Mucosa of stomach (tissue), 1 donor: ENCODE measurements around the gene TCF7L2.

Experiments used
- H3K27me3 ChIP-seq: one replicate; pipeline ENCODE4 v1.7.0; 2013; ENCODE audit warnings: mild to moderate bottlenecking, low read length; ENCODE audit not compliant: control insufficient read depth, insufficient read depth
- H3K36me3 ChIP-seq: one replicate; pipeline ENCODE4 v1.7.0; 2013; ENCODE audit warnings: low read length; ENCODE audit not compliant: control insufficient read depth, insufficient read depth
- H3K4me1 ChIP-seq: one replicate; pipeline ENCODE4 v1.7.0; 2013; ENCODE audit warnings: mild to moderate bottlenecking, low read length; ENCODE audit not compliant: control insufficient read depth, insufficient read depth
- H3K4me3 ChIP-seq: one replicate; pipeline ENCODE4 v1.7.0; 2013; ENCODE audit warnings: low read length
- H3K9ac ChIP-seq: one replicate; pipeline ENCODE4 v1.7.0; 2013; ENCODE audit warnings: mild to moderate bottlenecking, low read length, moderate library complexity
- H3K9me3 ChIP-seq: one replicate; pipeline ENCODE4 v1.7.0; 2013; ENCODE audit warnings: mild to moderate bottlenecking, low read length, moderate library complexity; ENCODE audit not compliant: control insufficient read depth
- donor health status: Pancreatic carcinoma.

Gene TCF7L2

DNA sequence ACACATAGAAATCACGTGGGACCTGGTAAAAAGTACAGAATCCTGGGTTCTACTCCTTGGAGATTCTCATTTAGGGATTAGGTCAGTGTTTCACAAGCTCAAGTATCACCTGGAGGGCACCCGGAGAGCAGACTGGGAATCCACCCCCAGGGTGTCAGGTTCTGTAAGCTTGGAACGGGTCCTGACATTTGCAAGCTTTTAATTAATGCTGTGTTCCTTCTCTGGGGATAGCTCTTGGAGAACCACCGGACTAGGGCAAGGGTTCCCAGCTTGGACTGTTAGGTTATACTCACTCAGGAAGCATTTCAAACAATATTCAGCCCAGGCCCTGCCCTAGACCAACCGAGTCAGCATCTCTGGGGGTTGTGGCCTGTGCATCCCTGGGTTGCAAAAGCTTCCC is 23.0 kb downstream of the TCF7L2 start:
- Histone ChIP-seq H3K36me3 (peaks cover 9% of the 10 kb centered on the region), H3K27me3 (no peaks in the 10 kb centered on the region), H3K9ac (no peak overlapping the region), H3K9me3 (no peaks in the 10 kb centered on the region), H3K4me1 (peaks cover 5% of the 10 kb centered on the region), H3K4me3 (no peak overlapping the region)

GRCh38 chr10:112973805-112974204 is 23.8 kb downstream of the TCF7L2 start:
- Histone ChIP-seq H3K9ac (no peak overlapping the region), H3K9me3 (no peaks in the 10 kb centered on the region), H3K27me3 (no peaks in the 10 kb centered on the region), H3K4me1 (peaks cover 5% of the 10 kb centered on the region), H3K4me3 (no peak overlapping the region), H3K36me3 (peaks cover 9% of the 10 kb centered on the region)

- Histone ChIP-seq H3K9ac (no peak overlapping the region), H3K4me1 (no peaks in the 10 kb centered on the region), H3K9me3 (no peaks in the 10 kb centered on the region), H3K27me3 (no peaks in the 10 kb centered on the region), H3K4me3 (no peak overlapping the region), H3K36me3 (peaks cover 6% of the 10 kb centered on the region)
Measured at GRCh38 chr10:112977426-112977898, 27.4 kb downstream of the TCF7L2 start.

DNA sequence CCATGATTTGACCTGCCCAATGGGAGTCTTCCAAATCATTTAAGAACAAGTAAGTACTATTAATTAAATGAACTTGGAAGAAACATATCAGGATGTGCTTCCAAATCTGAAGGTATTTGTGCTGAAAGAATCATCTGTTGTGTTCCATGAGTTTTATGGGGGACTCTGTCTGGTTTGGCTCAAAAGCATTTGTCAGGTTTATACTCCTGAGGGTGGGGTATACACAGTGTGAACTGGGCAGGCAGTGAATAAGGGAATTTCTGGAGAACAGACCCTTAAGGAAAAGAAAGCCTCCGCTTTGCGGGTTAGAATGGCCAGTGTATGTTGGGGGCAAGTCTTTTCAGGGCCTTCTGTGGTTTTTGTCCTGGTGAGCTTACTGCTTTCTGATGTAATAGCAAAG is 29.9 kb downstream of the TCF7L2 start:
- no peaks in the 10 kb centered on the region for H3K4me1 ChIP-seq
- no peaks in the 10 kb centered on the region for H3K27me3 ChIP-seq
- no peaks in the 10 kb centered on the region for H3K36me3 ChIP-seq
- no peaks in the 10 kb centered on the region for H3K9me3 ChIP-seq
- H3K4me3 ChIP-seq = no peak overlapping the region
- no peak overlapping the region for H3K9ac ChIP-seq

GRCh38 chr10:112980937-112981336 is 30.9 kb downstream of the TCF7L2 start:
- H3K9me3 ChIP-seq = no peaks in the 10 kb centered on the region
- no peaks in the 10 kb centered on the region for H3K27me3 ChIP-seq
- no peaks in the 10 kb centered on the region for H3K36me3 ChIP-seq
- no peak overlapping the region for H3K9ac ChIP-seq
- no peak overlapping the region for H3K4me3 ChIP-seq
- H3K4me1 ChIP-seq = peaks cover 7% of the 10 kb centered on the region

- Histone ChIP-seq H3K9ac (no peak overlapping the region), H3K36me3 (no peaks in the 10 kb centered on the region), H3K4me3 (no peak overlapping the region), H3K9me3 (no peaks in the 10 kb centered on the region), H3K27me3 (no peaks in the 10 kb centered on the region), H3K4me1 (peaks cover 11% of the 10 kb centered on the region)
Measured at GRCh38 chr10:112981553-112981952, 31.5 kb downstream of the TCF7L2 start.

GRCh38 chr10:112983444-112984056 is 33.5 kb downstream of the TCF7L2 start:
- H3K4me1 ChIP-seq = peaks cover 11% of the 10 kb centered on the region
- no peaks in the 10 kb centered on the region for H3K9me3 ChIP-seq
- H3K4me3 ChIP-seq = no peak overlapping the region
- no peaks in the 10 kb centered on the region for H3K36me3 ChIP-seq
- no peak overlapping the region for H3K9ac ChIP-seq
- H3K27me3 ChIP-seq = no peaks in the 10 kb centered on the region

DNA sequence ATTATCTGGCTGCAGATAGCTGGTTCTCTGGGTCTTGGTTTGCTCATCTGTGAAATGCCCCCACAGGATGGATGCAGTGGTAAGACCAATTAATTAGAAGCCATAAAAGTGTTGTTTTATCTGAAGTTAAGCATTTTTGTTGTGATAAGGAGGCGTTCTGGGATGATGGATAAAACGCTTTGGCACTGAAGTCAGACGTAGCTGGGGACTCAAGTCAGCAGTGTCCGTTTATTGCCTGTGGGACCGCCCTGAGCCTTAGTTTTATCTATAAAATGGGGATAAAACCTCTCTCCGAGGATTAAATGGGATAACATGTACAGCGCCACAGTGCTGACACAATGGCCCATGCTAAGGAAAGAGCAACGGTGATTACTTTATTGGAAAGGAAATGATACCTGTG is 34.7 kb downstream of the TCF7L2 start:
- no peaks in the 10 kb centered on the region for H3K27me3 ChIP-seq
- peaks cover 11% of the 10 kb centered on the region for H3K4me1 ChIP-seq

DNA sequence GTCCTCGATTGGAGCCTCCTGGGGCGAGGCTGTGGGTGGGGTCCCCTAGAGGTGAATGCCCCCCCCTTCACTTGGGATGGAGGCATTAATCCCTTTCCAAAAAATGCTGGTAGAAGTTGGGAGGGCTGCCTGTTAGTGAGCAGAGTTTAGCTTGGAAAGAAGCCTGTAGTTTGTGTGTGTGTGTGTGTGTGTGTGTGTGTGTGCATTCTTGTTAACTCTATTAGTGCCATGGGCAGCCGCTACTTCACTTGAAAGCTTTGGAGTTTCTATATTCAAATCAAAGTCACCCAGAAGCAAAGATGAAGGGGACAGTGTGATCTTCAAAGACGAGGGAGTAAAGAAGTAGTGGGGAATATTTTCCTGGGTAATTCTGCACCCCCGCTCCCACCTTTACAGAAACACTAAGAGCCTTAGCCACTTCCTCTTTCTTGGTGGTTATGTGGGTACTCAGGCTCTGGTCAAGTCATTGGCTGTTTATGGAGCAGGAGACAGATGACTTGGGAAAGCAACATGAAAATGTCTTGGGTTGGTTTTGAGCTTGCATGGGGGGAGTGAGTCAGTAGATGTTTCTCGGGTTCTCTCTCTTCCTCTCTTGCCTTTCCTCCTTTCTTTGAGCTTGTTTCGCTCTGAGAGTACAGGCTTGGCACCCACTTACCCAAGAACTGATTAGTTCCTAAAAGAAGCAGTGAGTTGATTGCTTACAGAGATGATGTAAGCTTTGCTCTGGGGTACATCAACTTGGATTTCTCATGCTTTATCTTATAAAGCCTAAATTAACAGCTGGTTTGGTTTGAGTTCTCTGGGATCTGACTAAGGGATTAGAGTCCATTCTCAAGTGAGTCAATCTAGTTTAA is 35.9 kb downstream of the TCF7L2 start:
- Histone ChIP-seq H3K9ac (no peak overlapping the region), H3K4me3 (no peak overlapping the region)

More for the DNA sequence above, 34.7 kb downstream of the TCF7L2 start:
- H3K36me3 ChIP-seq = no peaks in the 10 kb centered on the region
- H3K9ac ChIP-seq = no peak overlapping the region
- no peak overlapping the region for H3K4me3 ChIP-seq
- H3K9me3 ChIP-seq = no peaks in the 10 kb centered on the region

GRCh38 chr10:112986544-112987190 is 36.6 kb downstream of the TCF7L2 start:
- Histone ChIP-seq H3K4me3 (no peak overlapping the region), H3K4me1 (peaks cover 11% of the 10 kb centered on the region), H3K9ac (no peak overlapping the region), H3K27me3 (no peaks in the 10 kb centered on the region), H3K36me3 (no peaks in the 10 kb centered on the region), H3K9me3 (no peaks in the 10 kb centered on the region)

More for the DNA sequence above, 35.9 kb downstream of the TCF7L2 start:
- H3K9me3 ChIP-seq = no peaks in the 10 kb centered on the region
- H3K36me3 ChIP-seq = no peaks in the 10 kb centered on the region
- H3K27me3 ChIP-seq = no peaks in the 10 kb centered on the region
- H3K4me1 ChIP-seq = peaks cover 11% of the 10 kb centered on the region

DNA sequence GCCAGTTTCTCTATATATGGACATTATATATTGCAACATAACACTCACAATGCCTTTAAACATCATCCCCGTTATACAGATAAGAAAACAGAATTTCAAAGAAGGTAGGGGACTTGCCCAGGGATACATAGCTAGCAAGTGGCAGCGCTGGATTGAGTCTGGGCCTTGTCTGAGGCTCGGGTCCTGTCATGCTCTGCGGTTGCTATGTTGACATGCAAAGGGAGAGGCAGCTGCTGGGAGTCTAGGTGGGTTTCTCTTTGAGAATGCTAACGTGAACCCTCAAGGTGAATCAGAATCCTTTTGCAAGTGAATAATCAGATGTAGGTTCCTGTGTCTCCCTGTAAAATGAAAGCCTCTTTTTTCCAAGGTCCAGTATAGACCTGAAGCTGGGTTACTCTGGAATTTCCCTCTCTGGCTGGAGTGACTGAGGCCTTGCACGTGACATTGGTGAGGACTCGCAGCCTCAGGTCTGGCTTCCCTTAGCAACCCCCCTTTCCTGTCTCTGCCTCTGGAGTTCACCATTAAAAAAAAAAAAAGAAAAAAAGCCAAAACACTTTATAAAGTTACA is 38.9 kb downstream of the TCF7L2 start:
- no peak overlapping the region for H3K9ac ChIP-seq
- peaks cover 11% of the 10 kb centered on the region for H3K4me1 ChIP-seq
- no peaks in the 10 kb centered on the region for H3K27me3 ChIP-seq
- H3K9me3 ChIP-seq = no peaks in the 10 kb centered on the region
- no peak overlapping the region for H3K4me3 ChIP-seq
- no peaks in the 10 kb centered on the region for H3K36me3 ChIP-seq

DNA sequence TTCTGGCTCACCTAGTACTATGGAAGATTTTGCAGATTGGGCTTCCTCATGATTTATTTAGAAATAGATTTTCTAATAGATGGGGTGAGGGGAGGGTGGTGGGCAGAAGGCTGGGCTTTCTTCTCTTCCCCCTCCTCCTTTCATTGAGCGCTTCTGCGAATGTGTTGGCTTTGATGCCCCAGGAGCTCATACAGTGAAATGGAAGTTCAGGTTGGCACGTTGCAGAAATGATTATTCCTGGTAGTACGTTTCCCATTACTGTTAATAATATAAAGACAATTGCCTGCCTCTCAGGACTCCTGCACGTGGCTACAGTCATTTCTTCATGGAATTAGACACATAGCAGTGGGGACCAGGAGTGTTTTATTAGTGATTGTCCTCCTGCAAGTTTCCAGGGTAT is 39.8 kb downstream of the TCF7L2 start:
- peaks cover 11% of the 10 kb centered on the region for H3K4me1 ChIP-seq
- H3K9ac ChIP-seq = no peak overlapping the region
- no peaks in the 10 kb centered on the region for H3K36me3 ChIP-seq
- no peak overlapping the region for H3K4me3 ChIP-seq
- H3K9me3 ChIP-seq = no peaks in the 10 kb centered on the region
- no peaks in the 10 kb centered on the region for H3K27me3 ChIP-seq
